K562 (cell line): ENCODE data around the gene ERBB3. TPM values are rescaled to one million over a fixed set of nuclear protein-coding genes. Genes with fewer than 3 reads are reported as not detected.
A peak's percentile ranks its signal among the peaks of the same experiment; 100 is the strongest.

Source experiments
- BRF1 ChIP-seq: IDR thresholded peaks from 3 replicates; pipeline ENCODE4 v1.6.1; 2011; ENCODE audit warnings: borderline replicate concordance, mild to moderate bottlenecking; ENCODE audit not compliant: insufficient read length; ENCODE audit errors: extremely low read depth
- CREB1 ChIP-seq, 2 experiments: sonication (generic) in 1 of 2; formaldehyde crosslinking in 1 of 2; IDR thresholded peaks; 2 replicates each; pipeline versions ENCODE4 v1.6.1 to v1.8.0; 2012 to 2022; ENCODE audit warnings: inconsistent platforms in 1 of 2, mild to moderate bottlenecking in 1 of 2, missing genetic modification reagents in 1 of 2, moderate library complexity in 1 of 2
- DMBX1 ChIP-seq: fragments of 250-450 bp; sonication (Bioruptor Pico); IDR thresholded peaks from 2 replicates; pipeline ENCODE4 v1.8.0; 2022; ENCODE audit warnings: inconsistent platforms, mild to moderate bottlenecking, moderate library complexity, borderline replicate concordance
- ELK3 ChIP-seq: fragments of 450-650 bp; formaldehyde crosslinking; IDR thresholded peaks from 2 replicates; pipeline ENCODE4 v1.4.0; 2020; ENCODE audit warnings: mild to moderate bottlenecking
- FIP1L1 ChIP-seq: fragments of 200-400 bp; formaldehyde crosslinking; IDR thresholded peaks from 2 replicates; pipeline ENCODE4 v1.6.1; 2018; ENCODE audit warnings: mild to moderate bottlenecking, low read depth, low read length; ENCODE audit not compliant: poor library complexity, severe bottlenecking
- HNRNPK ChIP-seq: fragments of 200-400 bp; formaldehyde crosslinking; IDR thresholded peaks from one replicate; pipeline ENCODE4 v1.6.1; 2018; ENCODE audit warnings: mild to moderate bottlenecking, low read depth, low read length; ENCODE audit not compliant: poor library complexity, severe bottlenecking
- MAFF ChIP-seq: IDR thresholded peaks from 2 replicates; pipeline ENCODE4 v1.6.1; 2012; ENCODE audit warnings: low read length, improper control_type of control experiment
- MAX ChIP-seq: sonication (generic); formaldehyde crosslinking; IDR thresholded peaks from 2 replicates; pipeline ENCODE4 v1.9.0; 2022; ENCODE audit warnings: mild to moderate bottlenecking, missing genetic modification reagents
- NBN ChIP-seq: fragments of 450-650 bp; IDR thresholded peaks from 2 replicates; pipeline ENCODE4 v1.6.1; 2016; ENCODE audit warnings: low read depth, mild to moderate bottlenecking
- PHB ChIP-seq: fragments of 250-450 bp; sonication (Bioruptor Pico); IDR thresholded peaks from 2 replicates; pipeline ENCODE4 v1.5.0; 2021
- PHF20 ChIP-seq: fragments of 450-650 bp; IDR thresholded peaks from 2 replicates; pipeline ENCODE4 v1.6.1; 2018; ENCODE audit not compliant: partially characterized antibody
- POLR2H ChIP-seq: IDR thresholded peaks from 2 replicates; pipeline ENCODE4 v1.6.1; 2016; ENCODE audit warnings: missing genetic modification characterization, low read depth, mild to moderate bottlenecking, control low read depth, missing compliant biosample characterization, moderate library complexity
- RFX1 ChIP-seq: fragments of 450-650 bp; IDR thresholded peaks from 2 replicates; pipeline ENCODE4 v1.6.1; 2016; ENCODE audit warnings: mild to moderate bottlenecking, moderate library complexity
- SMARCA5 ChIP-seq: fragments of 450-650 bp; IDR thresholded peaks from 2 replicates; pipeline ENCODE4 v1.6.1; 2016
- TCF3 ChIP-seq: sonication (generic); formaldehyde crosslinking; IDR thresholded peaks from 2 replicates; pipeline ENCODE4 v1.4.0; 2020; ENCODE audit warnings: mild to moderate bottlenecking, missing genetic modification reagents
- TFE3 ChIP-seq: fragments of 450-650 bp; formaldehyde crosslinking; IDR thresholded peaks from 2 replicates; pipeline ENCODE4 v1.4.0; 2020; ENCODE audit warnings: mild to moderate bottlenecking, mixed read lengths
- ZBTB1 ChIP-seq: sonication (generic); formaldehyde crosslinking; IDR thresholded peaks from 2 replicates; pipeline ENCODE4 v1.8.1; 2023; ENCODE audit warnings: missing genetic modification reagents, low read depth, mild to moderate bottlenecking, borderline replicate concordance
- ZBTB5 ChIP-seq: fragments of 450-650 bp; IDR thresholded peaks from 2 replicates; pipeline ENCODE4 v1.6.1; 2017; ENCODE audit warnings: antibody characterized with exemption
- ZFP1 ChIP-seq: fragments of 450-650 bp; formaldehyde crosslinking; IDR thresholded peaks from 2 replicates; pipeline ENCODE4 v1.4.0; 2020; ENCODE audit warnings: mild to moderate bottlenecking, mixed read lengths
- ZNF140 ChIP-seq: fragments of 250-450 bp; sonication (Bioruptor Pico); IDR thresholded peaks from 2 replicates; pipeline ENCODE4 v1.8.0; 2021; ENCODE audit warnings: moderate library complexity, mild to moderate bottlenecking, inconsistent platforms
- ZNF311 ChIP-seq: fragments of 250-450 bp; sonication (Bioruptor Pico); IDR thresholded peaks from 2 replicates; pipeline ENCODE4 v1.4.0; 2020; ENCODE audit warnings: mild to moderate bottlenecking, moderate library complexity
- ZNF655 ChIP-seq: fragments of 250-450 bp; sonication (Bioruptor Pico); IDR thresholded peaks from 2 replicates; pipeline ENCODE4 v1.5.0; 2021
- ZNF75A ChIP-seq: fragments of 450-650 bp; formaldehyde crosslinking; IDR thresholded peaks from 2 replicates; pipeline ENCODE4 v1.4.0; 2020; ENCODE audit warnings: mild to moderate bottlenecking
- polyA plus RNA-seq, 8 experiments: library from polyadenylated mRNA; depleted of rRNA in 4 of 8; stranded (reverse) in 5 of 8; unstranded in 3 of 8; fragments of >200 nt; fragmentation: Nextera tagmentation in 2 of 8; fragmentation: Illumina TruSeq in 1 of 8; extraction: Ambion mirVana in 2 of 8; extraction: Trizol in 1 of 8; gene quantifications; 2 replicates each; pipeline versions ENCODE4 v1.2.1 to v1.2.3, GENCODE V29; 2011 to 2014; ENCODE audit warnings: inconsistent platforms in 1 of 8, missing spikeins in 1 of 8
- total RNA-seq, 7 experiments: library from RNA; depleted of rRNA in 6 of 7; stranded (reverse); fragments of >200 nt in 6 of 7; fragmentation: Illumina TruSeq in 2 of 7; extraction: Trizol in 2 of 7; gene quantifications; 2 replicates each; pipeline versions ENCODE4 v1.2.1 to v1.2.3, GENCODE V29; 2011 to 2021; ENCODE audit warnings: low replicate concordance in 1 of 7

Gene ERBB3
- total and polyA plus RNA-seq, 9 of the 15 experiments (the other 6 are each of a cell fraction or from before 2014, with no cell fraction given) = 1.5 to 5.4 (median 3.8) TPM

- TF ChIP-seq ZNF311 (CRISPR knock-in tag) = no peak
- no peak for TF ChIP-seq RFX1
- 0 out of 2 replicates have a peak, but pooled peaks have one; percentile 38 for TF ChIP-seq ZBTB5
- no peak for TF ChIP-seq ELK3 (CRISPR knock-in tag)
- no peak for TF ChIP-seq MAFF
- TF ChIP-seq CREB1 (IDR thresholded peaks at IDR 0.05) = no peak
- no peak for TF ChIP-seq CREB1 (CRISPR knock-in tag; IDR thresholded peaks at IDR 0.05)
- TF ChIP-seq BRF1 = no peak
- TF ChIP-seq SMARCA5 = no peak
- TF ChIP-seq TFE3 (CRISPR knock-in tag) = no peak; the same call in 1 of the 2 replicates
- TF ChIP-seq ZBTB1 (CRISPR knock-in tag) = no peak
- 0 out of 2 replicates have a peak, but pooled peaks have one; percentile 8 for TF ChIP-seq NBN
- TF ChIP-seq MAX (CRISPR knock-in tag) = peak; percentile 87
- no peak for TF ChIP-seq POLR2H (tag)
- TF ChIP-seq PHF20 = peak; percentile 2
- no peak for TF ChIP-seq PHB
- no peak for TF ChIP-seq FIP1L1
- no peak for TF ChIP-seq ZNF655 (CRISPR knock-in tag)
- TF ChIP-seq ZNF140 = no peak
- TF ChIP-seq HNRNPK = no peak
- TF ChIP-seq ZNF75A (CRISPR knock-in tag) = 0 out of 2 replicates have a peak, but pooled peaks have one; percentile 3
- TF ChIP-seq ZFP1 (CRISPR knock-in tag) = no peak
- TF ChIP-seq TCF3 = no peak
- TF ChIP-seq DMBX1 (CRISPR knock-in tag) = no peak
Measured at GRCh38 chr12:56104815-56105608, 25.0 kb downstream of the ERBB3 start (continued).
